GM12875 (cell line): ENCODE measurements around the gene RSPRY1.

Source experiments
- H3K4me3 ChIP-seq: one replicate; pipeline ENCODE4 v1.5.1; 2011; ENCODE audit warnings: low read depth, low read length, control low read depth
- CTCF ChIP-seq: IDR thresholded peaks from 2 replicates; pipeline ENCODE4 v1.5.1; 2011; ENCODE audit warnings: low read depth, mild to moderate bottlenecking, control low read depth, inconsistent platforms, low read length, moderate library complexity, borderline replicate concordance; ENCODE audit not compliant: insufficient read depth

RSPRY1 gene

GRCh38 chr16:57185945-57186871, at the start of gene RSPRY1, which contains the start of gene PSME3IP1:
Gene RSPRY1, plus strand, starts transcription at chr16:57186329. Its CDS starts 18,330 bp downstream, at chr16:57204659.
Gene PSME3IP1, minus strand, starts transcription at chr16:57186039. Its CDS starts 12,185 bp downstream, at chr16:57173854.
- no peak for TF ChIP-seq CTCF

GRCh38 chr16:57137043-57137442, 49.1 kb upstream of the RSPRY1 start:
- no peak overlapping the region for H3K4me3 ChIP-seq
- no peak for TF ChIP-seq CTCF

More at GRCh38 chr16:57185945-57186871, at the start of gene RSPRY1, which contains the start of gene PSME3IP1:
- H3K4me3 ChIP-seq: peak within 1 kb of the TSS; percentile 83

DNA sequence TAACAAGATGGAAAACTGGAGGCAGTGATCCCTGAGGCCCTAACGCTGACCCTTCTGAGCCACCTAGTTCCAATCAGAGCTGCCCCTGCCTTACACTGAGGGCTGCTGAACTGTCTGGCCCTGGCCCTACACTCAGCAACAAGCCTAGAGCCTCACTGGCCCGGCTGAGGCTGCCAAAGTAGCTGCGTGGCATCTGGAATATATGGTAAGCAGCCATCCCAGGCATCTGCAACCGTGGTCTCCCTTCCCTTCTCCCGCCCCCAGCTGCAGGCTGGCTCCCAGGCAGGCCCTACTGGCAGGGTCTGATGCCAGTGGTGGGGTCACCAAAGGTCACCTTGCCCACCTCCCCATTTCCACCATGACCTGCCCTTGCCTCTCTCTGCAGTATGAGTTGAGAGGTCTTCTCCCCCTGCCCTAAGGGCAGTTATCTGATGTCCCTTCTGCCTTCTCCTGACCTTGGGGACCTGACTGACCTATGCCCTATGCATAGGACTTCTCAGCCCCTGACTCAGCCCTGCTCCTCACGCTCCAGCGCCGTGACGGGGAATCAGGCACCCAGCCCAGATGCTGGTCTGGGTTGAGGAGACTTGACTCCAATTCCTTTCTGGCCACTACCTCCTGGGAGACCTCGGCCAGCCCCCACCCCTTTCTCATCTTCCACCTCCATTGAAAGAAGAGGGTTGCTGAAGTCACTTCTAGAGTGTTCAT, 48.4 kb upstream of the RSPRY1 start:
- no peak for TF ChIP-seq CTCF

DNA sequence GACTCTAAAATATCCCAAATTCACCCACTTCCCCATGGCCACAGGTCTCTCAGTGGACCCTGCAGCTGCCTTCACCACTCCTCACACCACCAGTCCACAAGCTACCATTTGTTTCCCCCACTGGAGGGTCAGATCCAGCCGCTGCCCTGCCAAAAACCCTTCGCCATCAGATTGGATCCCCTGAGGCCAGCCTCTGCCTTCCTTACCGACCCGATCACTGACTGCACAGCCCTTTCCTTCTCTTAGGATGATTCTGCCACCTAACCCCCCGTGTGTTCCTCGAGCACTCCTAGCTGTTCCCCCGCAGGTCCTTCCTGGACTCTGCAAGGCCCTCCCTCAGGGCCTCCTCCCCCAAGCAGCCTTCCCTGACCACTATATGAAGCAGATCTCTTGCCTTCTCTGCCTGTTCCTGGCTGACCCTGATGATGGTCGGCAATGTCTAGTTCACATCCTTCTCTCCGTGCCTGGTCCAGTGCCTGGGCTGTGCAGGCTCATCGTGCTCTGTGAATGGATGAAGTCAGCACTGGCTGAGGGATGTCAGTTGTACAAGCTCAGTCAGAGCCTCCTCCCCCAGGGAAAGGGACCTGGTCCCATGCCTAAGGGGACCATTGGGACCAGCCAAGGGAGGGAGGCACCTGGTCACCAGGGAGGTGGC, 47.7 kb upstream of the RSPRY1 start:
- no peak overlapping the region for H3K4me3 ChIP-seq
- TF ChIP-seq CTCF: no peak

More for the DNA sequence above, 48.4 kb upstream of the RSPRY1 start:
- H3K4me3 ChIP-seq: no peak overlapping the region

GRCh38 chr16:57140931-57141668, 45.0 kb upstream of the RSPRY1 start:
- H3K4me3 ChIP-seq: no peak overlapping the region

More at GRCh38 chr16:57140931-57141668, 45.0 kb upstream of the RSPRY1 start:
- no peak for TF ChIP-seq CTCF
